Right lobe of liver (tissue), 6 donors: ENCODE data around the gene SOCS3. TPM values are rescaled to one million over a fixed set of nuclear protein-coding genes. Genes with fewer than 3 reads are reported as not detected.
"Not testable (repeated sequence)": the region's sequence is repeated elsewhere in the genome, so short reads cannot be mapped to it uniquely, and the experiment has no call there.

Source experiments
- ATAC-seq, 4 donors: fragments of 200-7000 bp; cut with Tn5 transposase; one replicate each; pipeline ENCODE4 v1.9.1; 2020; ENCODE audit warnings: mild to moderate bottlenecking in 4 of 4, moderate library complexity in 4 of 4
- DNase-seq, 3 donors: peaks; one replicate each; pipeline ENCODE4 v3.0.0-alpha.2; 2020
- H3K27ac ChIP-seq, 3 donors: fragments of 200-600 bp; one replicate each; pipeline ENCODE4 v1.8.0; 2022
- H3K27me3 ChIP-seq, 2 donors: fragments of 200-600 bp; one replicate each; pipeline ENCODE4 v1.8.0; 2022
- H3K36me3 ChIP-seq, 4 donors: fragments of 200-600 bp; sonication (generic) in 1 of 4; one replicate each; pipeline versions ENCODE4 v1.5.1 to v1.8.0; 2017 to 2022; ENCODE audit warnings: control low read depth in 1 of 4
- H3K4me1 ChIP-seq, 4 donors: fragments of 200-600 bp; sonication (generic) in 1 of 4; one replicate each; pipeline versions ENCODE4 v1.5.1 to v1.8.0; 2017 to 2022; ENCODE audit warnings: control low read depth in 1 of 4
- H3K4me3 ChIP-seq, 3 donors: fragments of 200-600 bp; one replicate each; pipeline ENCODE4 v1.8.0; 2022
- H3K9me3 ChIP-seq, 4 donors: fragments of 200-600 bp; sonication (generic) in 1 of 4; one replicate each; pipeline versions ENCODE4 v1.5.1 to v1.8.0; 2017 to 2022; ENCODE audit warnings: control low read depth in 1 of 4
- CTCF ChIP-seq, 4 donors: fragments of 200-600 bp in 3 of 4; fragments of 450-650 bp in 1 of 4; IDR thresholded peaks; one replicate each; pipeline versions ENCODE4 v1.5.1 to v1.8.0; 2016 to 2022; ENCODE audit warnings: antibody characterized with exemption in 4 of 4, mild to moderate bottlenecking in 2 of 4
- POLR2A ChIP-seq: fragments of 450-650 bp; IDR thresholded peaks from one replicate; pipeline ENCODE4 v1.6.1; 2017; ENCODE audit warnings: antibody characterized with exemption, mild to moderate bottlenecking
- WGBS: methylation state at CpG from one replicate; pipeline ENCODE4 v1.1.6; 2018; ENCODE audit warnings: low coverage, low lambda C conversion rate; ENCODE audit not compliant: insufficient coverage; ENCODE audit errors: missing lambda C conversion rate; 5-methylcytosine and 5-hydroxymethylcytosine counted together
- intact Hi-C, 2 donors: fragments of 100-400 bp; cut with DNase I; formaldehyde crosslinking; loops; one replicate each; pipeline versions ENCODE4 v1.11.2 to v1.14.1; 2022
- total RNA-seq, 6 experiments: library from RNA; depleted of rRNA in 2 of 6; stranded (reverse); fragments of >200 nt in 2 of 6; fragmentation: NEBNext Ultra II Directional in 3 of 6; extraction: Animal tissue kit (Norgen Biotek cat#: 25700) in 3 of 6; gene quantifications; one replicate each; pipeline versions ENCODE4 v1.1.0 to v1.2.4, GENCODE V29; 2016 to 2023
- donor health status: DM: no; HTN: yes; CAD: no.
- donor health status: DM: no; HTN: no; CAD: no.
- donor health status: DM: no; HTN: no; CAD: no.
- donor health status: DM: no; HTN: yes; CAD: no.
- donor health status: DM: no; HTN: yes; CAD: no.

The SOCS3 gene
- total RNA-seq, 6 experiments from 2014 or later: 1.2 to 87.3 (median 24.1) TPM

GRCh38 chr17:78338486-78339259 lies 21.2 kb downstream of the SOCS3 start:
- TF ChIP-seq CTCF (IDR thresholded peaks at IDR 0.05) (no peak), POLR2A (no peak)
- no peak overlapping the region for H3K4me3 ChIP-seq
- 71% methylated on average over 9 of the region's 11 CpGs for WGBS
- intact Hi-C loops: no loop called here
- no peaks in the 10 kb centered on the region for H3K36me3 ChIP-seq
- peaks cover 0 to 17% (median 3%) of the 10 kb centered on the region in 4 donors for H3K4me1 ChIP-seq
- DNase-seq (no peak), ATAC-seq (no peak)
- H3K27ac ChIP-seq: no peak overlapping the region
- H3K27me3 ChIP-seq: no peaks in the 10 kb centered on the region
- H3K9me3 ChIP-seq: no peaks in the 10 kb centered on the region

- DNase-seq: no peak
- intact Hi-C loops: no loop called here
- no peak overlapping the region for H3K4me3 ChIP-seq
- peak in 3 of 4 donors; percentile 20 to 41 (median 23) for ATAC-seq
- H3K27me3 ChIP-seq: no peaks in the 10 kb centered on the region
- H3K4me1 ChIP-seq: peaks cover 0 to 11% (median 3%) of the 10 kb centered on the region in 4 donors
- no peak for TF ChIP-seq CTCF (IDR thresholded peaks at IDR 0.05)
- no peak for TF ChIP-seq POLR2A
- no peaks in the 10 kb centered on the region for H3K9me3 ChIP-seq
- H3K36me3 ChIP-seq: no peaks in the 10 kb centered on the region
- WGBS: 60% methylated on average over 13 of the region's 19 CpGs
- no peak overlapping the region for H3K27ac ChIP-seq
Measured at GRCh38 chr17:78337244-78338109, 22.4 kb downstream of the SOCS3 start.

- TF ChIP-seq POLR2A (no peak), CTCF (IDR thresholded peaks at IDR 0.05) (no peak)
- Histone ChIP-seq H3K27me3 (no peaks in the 10 kb centered on the region), H3K27ac (no peak overlapping the region), H3K9me3 (no peaks in the 10 kb centered on the region), H3K4me1 (no peaks in the 10 kb centered on the region), H3K36me3 (no peaks in the 10 kb centered on the region), H3K4me3 (no peak overlapping the region)
- 87% methylated on average over 7 of the region's 11 CpGs for WGBS
- no peak for DNase-seq
- no peak for ATAC-seq
- intact Hi-C loops: no loop called here
Measured at GRCh38 chr17:78335209-78335608, 24.7 kb downstream of the SOCS3 start.

GRCh38 chr17:78332991-78333390 lies 26.9 kb downstream of the SOCS3 start:
- H3K4me3 ChIP-seq: no peak overlapping the region
- DNase-seq (no peak), ATAC-seq (no peak)
- WGBS: 58% methylated on average over 4 of the region's 4 CpGs
- H3K36me3 ChIP-seq: no peaks in the 10 kb centered on the region
- no peaks in the 10 kb centered on the region for H3K27me3 ChIP-seq
- no peaks in the 10 kb centered on the region for H3K4me1 ChIP-seq
- intact Hi-C loops: no loop called here
- no peak overlapping the region for H3K27ac ChIP-seq
- no peaks in the 10 kb centered on the region for H3K9me3 ChIP-seq
- no peak for TF ChIP-seq CTCF (IDR thresholded peaks at IDR 0.05)
- TF ChIP-seq POLR2A: no peak

GRCh38 chr17:78331355-78331754 lies 28.5 kb downstream of the SOCS3 start:
- intact Hi-C loops, DNase-seq, H3K9me3 ChIP-seq, H3K36me3 ChIP-seq, H3K27ac ChIP-seq, H3K4me3 ChIP-seq, H3K4me1 ChIP-seq, H3K27me3 ChIP-seq: not testable (repeated sequence)
- 65% methylated on average over 9 of the region's 12 CpGs for WGBS
- peak in 2 of 4 donors; percentile 29 to 30 for ATAC-seq
